Brain microvascular endothelial cell (primary cell): Measurements from ENCODE around the gene KIAA1614.

Experiments
- DNase-seq: peaks from one replicate; pipeline ENCODE4 v3.0.0-alpha.2; 2020
- H3K27ac ChIP-seq: fragments of 250-450 bp; sonication (Bioruptor Pico); 2 replicates; pipeline ENCODE4 v1.5.1; 2020; ENCODE audit warnings: mild to moderate bottlenecking, moderate library complexity
- H3K27me3 ChIP-seq: fragments of 250-450 bp; sonication (Bioruptor Pico); replicated peaks from 2 replicates; pipeline ENCODE4 v1.5.1; 2020; ENCODE audit warnings: mild to moderate bottlenecking
- H3K36me3 ChIP-seq: fragments of 250-450 bp; sonication (Bioruptor Pico); replicated peaks from 2 replicates; pipeline ENCODE4 v1.5.1; 2020; ENCODE audit warnings: mild to moderate bottlenecking
- H3K4me3 ChIP-seq: 2 replicates; pipeline ENCODE4 v1.5.1; 2011; ENCODE audit warnings: low read depth, mild to moderate bottlenecking, control low read depth, low read length, moderate library complexity
- CTCF ChIP-seq: IDR thresholded peaks from 2 replicates; pipeline ENCODE4 v1.5.1; 2011; ENCODE audit warnings: low read depth, mild to moderate bottlenecking, moderate library complexity, low read length, control low read depth, inconsistent platforms; ENCODE audit errors: missing control alignments
- in situ Hi-C: cut with HindIII; loops from 2 replicates; pipeline ENCODE4 v1.10.0; 2017; ENCODE audit warnings: low sequenced_read_pairs, low pct_ligation_motif_present

KIAA1614 gene

GRCh38 chr1:180971273-180971997 lies 58.7 kb downstream of the KIAA1614 start:
- peaks cover 21% of the 10 kb centered on the region for H3K36me3 ChIP-seq
- no peaks in the 10 kb centered on the region for H3K27me3 ChIP-seq
- in situ Hi-C loops = no loop called here
- no peak overlapping the region for H3K27ac ChIP-seq
- DNase-seq = no peak
- TF ChIP-seq CTCF = no peak
- H3K4me3 ChIP-seq = no peak overlapping the region

DNA sequence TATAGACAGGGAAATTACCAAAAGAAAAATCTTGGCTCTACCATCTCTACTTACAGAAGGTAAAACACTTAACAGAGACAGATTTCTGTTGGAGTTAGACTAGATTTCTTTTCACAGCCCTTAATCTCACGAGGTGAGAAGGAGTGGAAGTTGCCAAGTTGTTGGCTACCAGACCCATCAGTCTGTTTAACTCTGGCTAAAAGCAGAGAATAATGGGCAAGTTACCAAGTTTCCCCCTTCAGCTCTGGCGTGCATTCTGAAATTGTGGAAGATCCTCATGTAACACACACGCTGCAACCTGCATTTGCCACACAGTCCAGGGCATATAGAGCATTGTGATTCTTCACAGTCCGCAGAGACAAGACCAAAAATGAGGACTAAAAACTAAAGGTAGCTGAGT lies 60.7 kb downstream of the KIAA1614 start:
- Histone ChIP-seq H3K36me3 (peaks cover 30% of the 10 kb centered on the region), H3K4me3 (no peak overlapping the region), H3K27ac (no peak overlapping the region), H3K27me3 (no peaks in the 10 kb centered on the region)
- DNase-seq = no peak
- in situ Hi-C loops = no loop called here
- no peak for TF ChIP-seq CTCF

GRCh38 chr1:180974236-180974635 lies 61.5 kb downstream of the KIAA1614 start:
- peaks cover 28% of the 10 kb centered on the region for H3K36me3 ChIP-seq
- no peak for DNase-seq
- no peak overlapping the region for H3K27ac ChIP-seq
- H3K27me3 ChIP-seq = no peaks in the 10 kb centered on the region
- H3K4me3 ChIP-seq = no peak overlapping the region
- TF ChIP-seq CTCF = no peak
- in situ Hi-C loops = no loop called here

- no peak overlapping the region for H3K27ac ChIP-seq
- peaks cover 28% of the 10 kb centered on the region for H3K36me3 ChIP-seq
- no peak overlapping the region for H3K4me3 ChIP-seq
- no peaks in the 10 kb centered on the region for H3K27me3 ChIP-seq
- TF ChIP-seq CTCF = no peak
- in situ Hi-C loops = no loop called here
- no peak for DNase-seq
Observed at GRCh38 chr1:180975551-180975950, 62.9 kb downstream of the KIAA1614 start.

GRCh38 chr1:180976191-180976590 lies 63.5 kb downstream of the KIAA1614 start:
- no peak overlapping the region for H3K4me3 ChIP-seq
- peaks cover 28% of the 10 kb centered on the region for H3K36me3 ChIP-seq
- no peak for TF ChIP-seq CTCF
- in situ Hi-C loops = no loop called here
- H3K27ac ChIP-seq = no peak overlapping the region
- DNase-seq = no peak
- H3K27me3 ChIP-seq = no peaks in the 10 kb centered on the region
